Lower leg skin (tissue), 4 donors: ENCODE results near the gene ADCY2. TPM values are rescaled to one million over a fixed set of nuclear protein-coding genes. Genes with fewer than 3 reads are reported as not detected.

ENCODE experiments used
- DNase-seq, 2 donors: peaks; one replicate each; pipeline ENCODE4 v3.0.0-alpha.2; 2019; ENCODE audit warnings: low spot score in 2 of 2
- H3K4me3 ChIP-seq: fragments of 200-600 bp; sonication (generic); 2 replicates; pipeline ENCODE4 v1.5.1; 2017; ENCODE audit warnings: mild to moderate bottlenecking, low read depth; ENCODE audit not compliant: poor library complexity, severe bottlenecking
- CTCF ChIP-seq, 3 donors: fragments of 450-650 bp; IDR thresholded peaks; one replicate each; pipeline ENCODE4 v1.5.1; 2016; ENCODE audit warnings: antibody characterized with exemption in 3 of 3, mild to moderate bottlenecking in 3 of 3, moderate library complexity in 2 of 3
- POLR2A ChIP-seq, 2 donors: fragments of 450-650 bp; IDR thresholded peaks; one replicate each; pipeline ENCODE4 v1.6.1; 2016 to 2017; ENCODE audit warnings: antibody characterized with exemption in 2 of 2, mild to moderate bottlenecking in 1 of 2, moderate library complexity in 1 of 2
- WGBS, 2 donors: methylation state at CpG; one replicate each; pipeline ENCODE4 v1.1.5; 2018; 5-methylcytosine and 5-hydroxymethylcytosine counted together
- intact Hi-C: fragments of 100-400 bp; cut with DNase I; formaldehyde crosslinking; loops from one replicate; pipeline ENCODE4 v1.15.0; 2023; ENCODE audit warnings: low total_unique reads
- total RNA-seq, 4 donors: library from RNA; depleted of rRNA; stranded (reverse); fragments of >200 nt; gene quantifications; one replicate each; pipeline ENCODE4 v1.1.0, GENCODE V29; 2016

The ADCY2 gene
- total RNA-seq, 4 donors from 2014 or later = 7.3 to 11.5 (median 8.2) TPM

- TF ChIP-seq POLR2A (IDR thresholded peaks at IDR 0.05) = no peak
- no peak for TF ChIP-seq CTCF (IDR thresholded peaks at IDR 0.05)
- no peak for DNase-seq
- no peak overlapping the region for H3K4me3 ChIP-seq
- intact Hi-C loops = no loop called here
- WGBS, 2 donors = 95% methylated on average over 6 of the region's 6 CpGs
Observed at GRCh38 chr5:7662289-7662688, 266.4 kb downstream of the ADCY2 start.

GRCh38 chr5:7663808-7664207 lies 267.9 kb downstream of the ADCY2 start:
- TF ChIP-seq POLR2A (IDR thresholded peaks at IDR 0.05) (no peak), CTCF (IDR thresholded peaks at IDR 0.05) (no peak)
- no peak overlapping the region for H3K4me3 ChIP-seq
- DNase-seq = no peak
- WGBS, 2 donors = 84 to 86% methylated on average over 3 of the region's 3 CpGs
- intact Hi-C loops = no loop called here

GRCh38 chr5:7664208-7664607 lies 268.3 kb downstream of the ADCY2 start:
- 81 to 85% methylated on average over 2 of the region's 2 CpGs for WGBS, 2 donors
- H3K4me3 ChIP-seq = no peak overlapping the region
- intact Hi-C loops = no loop called here
- no peak for TF ChIP-seq CTCF (IDR thresholded peaks at IDR 0.05)
- TF ChIP-seq POLR2A (IDR thresholded peaks at IDR 0.05) = no peak
- DNase-seq = no peak

GRCh38 chr5:7667216-7667767 lies 271.4 kb downstream of the ADCY2 start:
- no peak for TF ChIP-seq CTCF (IDR thresholded peaks at IDR 0.05)
- TF ChIP-seq POLR2A (IDR thresholded peaks at IDR 0.05) = no peak
- intact Hi-C loops = no loop called here
- 57 to 60% methylated on average over 5 of the region's 5 CpGs for WGBS, 2 donors
- DNase-seq = no peak
- H3K4me3 ChIP-seq = no peak overlapping the region

- no peak overlapping the region for H3K4me3 ChIP-seq
- TF ChIP-seq POLR2A (IDR thresholded peaks at IDR 0.05) (no peak), CTCF (IDR thresholded peaks at IDR 0.05) (no peak)
- DNase-seq = no peak
- intact Hi-C loops = no loop called here
- WGBS, 2 donors = 65 to 66% methylated on average over 1 of the region's 1 CpG
Observed at GRCh38 chr5:7668161-7668560, 272.2 kb downstream of the ADCY2 start.

- DNase-seq = no peak
- no peak for TF ChIP-seq CTCF (IDR thresholded peaks at IDR 0.05)
- TF ChIP-seq POLR2A (IDR thresholded peaks at IDR 0.05) = no peak
- intact Hi-C loops = no loop called here
- no peak overlapping the region for H3K4me3 ChIP-seq
Observed at GRCh38 chr5:7668627-7669026, 272.7 kb downstream of the ADCY2 start.
